Gastroesophageal sphincter (tissue), 4 donors: ENCODE results near the gene RRAGC. TPM values are rescaled to one million over a fixed set of nuclear protein-coding genes. Genes with fewer than 3 reads are reported as not detected.

ENCODE experiments used
- ATAC-seq: fragments of 150-250 bp; one replicate; pipeline ENCODE4 v1.9.1; 2016; ENCODE audit warnings: mild to moderate bottlenecking, moderate library complexity
- H3K27ac ChIP-seq, 4 donors: fragments of 200-600 bp; sonication (generic) in 3 of 4; 1 replicate in 3 of 4; 2 replicates in 1 of 4; pipeline ENCODE4 v1.5.1; 2016 to 2019
- H3K27me3 ChIP-seq: fragments of 200-600 bp; sonication (generic); one replicate; pipeline ENCODE4 v1.5.1; 2019
- H3K36me3 ChIP-seq, 2 donors: fragments of 200-600 bp; sonication (generic); one replicate each; pipeline ENCODE4 v1.5.1; 2019; ENCODE audit warnings: control low read depth in 1 of 2
- H3K4me1 ChIP-seq, 3 donors: fragments of 200-600 bp; sonication (generic); 1 replicate in 2 of 3; 2 replicates in 1 of 3; pipeline ENCODE4 v1.5.1; 2016 to 2019; ENCODE audit warnings: control low read depth in 2 of 3
- H3K4me3 ChIP-seq, 2 donors: fragments of 200-600 bp; sonication (generic); one replicate each; pipeline ENCODE4 v1.5.1; 2019; ENCODE audit warnings: mild to moderate bottlenecking in 1 of 2, moderate library complexity in 1 of 2
- H3K9me3 ChIP-seq, 3 donors: fragments of 200-600 bp; sonication (generic); one replicate each; pipeline ENCODE4 v1.5.1; 2017 to 2019; ENCODE audit warnings: control low read depth in 2 of 3
- CTCF ChIP-seq, 4 experiments: fragments of 200-600 bp in 2 of 4; fragments of 450-650 bp in 2 of 4; sonication (generic) in 1 of 4; IDR thresholded peaks; one replicate each; pipeline ENCODE4 v1.5.1; 2017 to 2019; ENCODE audit warnings: antibody characterized with exemption in 4 of 4, mild to moderate bottlenecking in 2 of 4, moderate library complexity in 2 of 4
- EP300 ChIP-seq: sonication (generic); formaldehyde crosslinking; IDR thresholded peaks from one replicate; pipeline ENCODE4 v1.6.1; 2017; ENCODE audit warnings: antibody characterized with exemption, mild to moderate bottlenecking
- POLR2A ChIP-seq, 2 donors: fragments of 450-650 bp; IDR thresholded peaks; one replicate each; pipeline ENCODE4 v1.6.1; 2017; ENCODE audit warnings: antibody characterized with exemption in 2 of 2, mild to moderate bottlenecking in 2 of 2, moderate library complexity in 1 of 2
- POLR2AphosphoS5 ChIP-seq: sonication (generic); formaldehyde crosslinking; IDR thresholded peaks from one replicate; pipeline ENCODE4 v1.6.1; 2017; ENCODE audit warnings: antibody characterized with exemption
- WGBS, 2 donors: methylation state at CpG; one replicate each; pipeline ENCODE4 v1.1.5; 2018; ENCODE audit warnings: low coverage in 1 of 2; 5-methylcytosine and 5-hydroxymethylcytosine counted together
- total RNA-seq, 4 donors: library from RNA; depleted of rRNA; stranded (reverse); fragments of >200 nt; gene quantifications; one replicate each; pipeline ENCODE4 v1.1.0, GENCODE V29; 2016

RRAGC gene
- total RNA-seq, 4 donors from 2014 or later: 19.5 to 25.0 (median 20.5) TPM

- TF ChIP-seq POLR2A (IDR thresholded peaks at IDR 0.05) (no peak), POLR2AphosphoS5 (no peak), CTCF (IDR thresholded peaks at IDR 0.05) (no peak), EP300 (no peak)
- Histone ChIP-seq H3K27ac (no peak overlapping the region), H3K9me3 (no peaks in the 10 kb centered on the region), H3K4me1 (peaks cover 0 to 14% (median 0%) of the 10 kb centered on the region in 3 donors), H3K27me3 (peaks cover 13% of the 10 kb centered on the region), H3K36me3 (no peaks in the 10 kb centered on the region), H3K4me3 (no peak overlapping the region)
- ATAC-seq: no peak
These were observed 32.7 kb downstream of the RRAGC start for GRCh38 chr1:38826886-38827285.

GRCh38 chr1:38826262-38826661 lies 33.3 kb downstream of the RRAGC start:
- H3K36me3 ChIP-seq: no peaks in the 10 kb centered on the region
- no peak overlapping the region for H3K27ac ChIP-seq
- ATAC-seq: no peak
- no peaks in the 10 kb centered on the region for H3K9me3 ChIP-seq
- H3K4me1 ChIP-seq: peaks cover 0 to 14% (median 0%) of the 10 kb centered on the region in 3 donors
- peaks cover 18% of the 10 kb centered on the region for H3K27me3 ChIP-seq
- no peak for TF ChIP-seq POLR2A (IDR thresholded peaks at IDR 0.05)
- no peak for TF ChIP-seq POLR2AphosphoS5
- TF ChIP-seq EP300: no peak
- TF ChIP-seq CTCF (IDR thresholded peaks at IDR 0.05): no peak
- no peak overlapping the region for H3K4me3 ChIP-seq
- WGBS, 2 donors: 50 to 74% methylated on average over 3 of the region's 3 CpGs

- WGBS, 2 donors: 57 to 60% methylated on average over 1 of the region's 1 CpG
- ATAC-seq: no peak
- H3K27me3 ChIP-seq: peaks cover 67% of the 10 kb centered on the region
- H3K27ac ChIP-seq: no peak overlapping the region
- peaks cover 0 to 20% (median 0%) of the 10 kb centered on the region in 3 donors for H3K4me1 ChIP-seq
- peaks cover 0 to 13% (median 0%) of the 10 kb centered on the region in 3 donors for H3K9me3 ChIP-seq
- no peak for TF ChIP-seq POLR2AphosphoS5
- TF ChIP-seq POLR2A (IDR thresholded peaks at IDR 0.05): no peak
- TF ChIP-seq EP300: no peak
- TF ChIP-seq CTCF (IDR thresholded peaks at IDR 0.05): no peak
- H3K4me3 ChIP-seq: no peak overlapping the region
- no peaks in the 10 kb centered on the region for H3K36me3 ChIP-seq
These were observed 38.7 kb downstream of the RRAGC start for GRCh38 chr1:38820860-38821259.

GRCh38 chr1:38819516-38819915 lies 40.1 kb downstream of the RRAGC start:
- Histone ChIP-seq H3K27me3 (peaks cover 80% of the 10 kb centered on the region), H3K36me3 (no peaks in the 10 kb centered on the region), H3K9me3 (peaks cover 0 to 16% (median 0%) of the 10 kb centered on the region in 3 donors), H3K4me3 (no peak overlapping the region), H3K27ac (no peak overlapping the region), H3K4me1 (peaks cover 0 to 21% (median 0%) of the 10 kb centered on the region in 3 donors)
- TF ChIP-seq EP300: no peak
- TF ChIP-seq POLR2A (IDR thresholded peaks at IDR 0.05): no peak
- TF ChIP-seq POLR2AphosphoS5: no peak
- TF ChIP-seq CTCF (IDR thresholded peaks at IDR 0.05): no peak
- ATAC-seq: no peak
- WGBS, 2 donors: 62 to 80% methylated on average over 1 of the region's 2 CpGs

- ATAC-seq: no peak
- Histone ChIP-seq H3K27ac (no peak overlapping the region), H3K4me1 (peaks cover 0 to 21% (median 0%) of the 10 kb centered on the region in 3 donors), H3K27me3 (peaks cover 85% of the 10 kb centered on the region), H3K9me3 (peaks cover 0 to 20% (median 0%) of the 10 kb centered on the region in 3 donors), H3K36me3 (no peaks in the 10 kb centered on the region), H3K4me3 (no peak overlapping the region)
- 30 to 44% methylated on average over 3 to 10 of the region's 10 CpGs for WGBS, 2 donors
- TF ChIP-seq POLR2AphosphoS5 (no peak), EP300 (no peak), POLR2A (IDR thresholded peaks at IDR 0.05) (no peak), CTCF (IDR thresholded peaks at IDR 0.05) (no peak)
These were observed 40.5 kb downstream of the RRAGC start for GRCh38 chr1:38819040-38819439.
